ENCODE measurements around the gene NR3C1. TPM values are rescaled to one million over a fixed set of nuclear protein-coding genes. Genes with fewer than 3 reads are reported as not detected.

Gene NR3C1
- total RNA-seq, 1 donor from 2014 or later = 47.8 TPM

- Mint-ChIP-seq H3K36me3 (ENCODE audit: unreplicated experiment) (no peaks in the 10 kb centered on the region), H3K4me1 (ENCODE audit: unreplicated experiment) (peaks cover 7% of the 10 kb centered on the region), H3K27me3 (ENCODE audit: unreplicated experiment) (no peaks in the 10 kb centered on the region), H3K27ac (ENCODE audit: unreplicated experiment) (no peak overlapping the region), H3K9me3 (ENCODE audit: unreplicated experiment) (no peaks in the 10 kb centered on the region), H3K4me3 (ENCODE audit: unreplicated experiment) (no peak overlapping the region)
- no peak for DNase-seq (ENCODE audit: extremely low spot score, unreplicated experiment)
- TF ChIP-seq CTCF (IDR thresholded peaks at IDR 0.05) = no peak
Measured at GRCh38 chr5:143445776-143446175, 42.3 kb upstream of the NR3C1 start.

GRCh38 chr5:143443330-143443729 is 39.8 kb upstream of the NR3C1 start:
- no peak for DNase-seq (ENCODE audit: extremely low spot score, unreplicated experiment)
- no peak overlapping the region for H3K4me3 Mint-ChIP-seq (ENCODE audit: unreplicated experiment)
- H3K9me3 Mint-ChIP-seq (ENCODE audit: unreplicated experiment) = no peaks in the 10 kb centered on the region
- H3K4me1 Mint-ChIP-seq (ENCODE audit: unreplicated experiment) = peaks cover 7% of the 10 kb centered on the region
- H3K27ac Mint-ChIP-seq (ENCODE audit: unreplicated experiment) = no peak overlapping the region
- TF ChIP-seq CTCF (IDR thresholded peaks at IDR 0.05) = no peak
- no peaks in the 10 kb centered on the region for H3K36me3 Mint-ChIP-seq (ENCODE audit: unreplicated experiment)
- H3K27me3 Mint-ChIP-seq (ENCODE audit: unreplicated experiment) = no peaks in the 10 kb centered on the region

GRCh38 chr5:143442385-143442784 is 38.9 kb upstream of the NR3C1 start:
- Mint-ChIP-seq H3K9me3 (ENCODE audit: unreplicated experiment) (no peaks in the 10 kb centered on the region), H3K27ac (ENCODE audit: unreplicated experiment) (no peak overlapping the region), H3K36me3 (ENCODE audit: unreplicated experiment) (no peaks in the 10 kb centered on the region), H3K27me3 (ENCODE audit: unreplicated experiment) (no peaks in the 10 kb centered on the region), H3K4me1 (ENCODE audit: unreplicated experiment) (peaks cover 7% of the 10 kb centered on the region), H3K4me3 (ENCODE audit: unreplicated experiment) (no peak overlapping the region)
- no peak for DNase-seq (ENCODE audit: extremely low spot score, unreplicated experiment)
- TF ChIP-seq CTCF (IDR thresholded peaks at IDR 0.05) = no peak

GRCh38 chr5:143440448-143441115 is 37.1 kb upstream of the NR3C1 start:
- Mint-ChIP-seq H3K27me3 (ENCODE audit: unreplicated experiment) (no peaks in the 10 kb centered on the region), H3K36me3 (ENCODE audit: unreplicated experiment) (no peaks in the 10 kb centered on the region), H3K9me3 (ENCODE audit: unreplicated experiment) (no peaks in the 10 kb centered on the region), H3K27ac (ENCODE audit: unreplicated experiment) (no peak overlapping the region), H3K4me1 (ENCODE audit: unreplicated experiment) (peaks cover 2% of the 10 kb centered on the region), H3K4me3 (ENCODE audit: unreplicated experiment) (no peak overlapping the region)
- no peak for TF ChIP-seq CTCF (IDR thresholded peaks at IDR 0.05)
- DNase-seq (ENCODE audit: extremely low spot score, unreplicated experiment) = no peak

GRCh38 chr5:143437666-143438273 is 34.3 kb upstream of the NR3C1 start:
- no peak overlapping the region for H3K4me3 Mint-ChIP-seq (ENCODE audit: unreplicated experiment)
- peaks cover 9% of the 10 kb centered on the region for H3K4me1 Mint-ChIP-seq (ENCODE audit: unreplicated experiment)
- no peaks in the 10 kb centered on the region for H3K9me3 Mint-ChIP-seq (ENCODE audit: unreplicated experiment)
- no peak overlapping the region for H3K27ac Mint-ChIP-seq (ENCODE audit: unreplicated experiment)
- no peaks in the 10 kb centered on the region for H3K36me3 Mint-ChIP-seq (ENCODE audit: unreplicated experiment)
- no peak for DNase-seq (ENCODE audit: extremely low spot score, unreplicated experiment)
- no peak for TF ChIP-seq CTCF (IDR thresholded peaks at IDR 0.05)
- H3K27me3 Mint-ChIP-seq (ENCODE audit: unreplicated experiment) = no peaks in the 10 kb centered on the region

All from osteocyte (in vitro differentiated cells).